SU-DHL-6 (cell line): Measurements from ENCODE around the gene MUC5B.

Source experiments
- H2AFZ ChIP-seq: fragments of 200-600 bp; sonication (generic); 2 replicates; pipeline ENCODE4 v1.6.1; 2014; ENCODE audit warnings: low read depth, mild to moderate bottlenecking, moderate library complexity, mixed read lengths, antibody characterized with exemption, low read length; ENCODE audit not compliant: severe bottlenecking
- H3F3A ChIP-seq: fragments of 200-600 bp; shearing (Covaris generic); 2 replicates; pipeline ENCODE4 v1.6.0; 2016; ENCODE audit warnings: antibody characterized with exemption, mild to moderate bottlenecking; ENCODE audit not compliant: insufficient read depth
- H3K27ac ChIP-seq: fragments of 200-600 bp; sonication (generic); 2 replicates; pipeline ENCODE4 v1.5.1; 2016; ENCODE audit warnings: low read depth, mild to moderate bottlenecking, low read length, moderate library complexity, mixed read lengths
- H3K27me3 ChIP-seq: fragments of 200-600 bp; sonication (generic), shearing (Covaris generic); 2 replicates; pipeline ENCODE4 v1.6.0; 2014; ENCODE audit warnings: mild to moderate bottlenecking, low read length
- H3K36me3 ChIP-seq: fragments of 200-600 bp; sonication (generic); 2 replicates; pipeline ENCODE4 v1.6.1; 2014; ENCODE audit warnings: mild to moderate bottlenecking, low read length, mixed read lengths
- H3K4me2 ChIP-seq: fragments of 300-600, 200-600 bp; shearing (Covaris generic), sonication (generic); 2 replicates; pipeline ENCODE4 v1.6.0; 2014; ENCODE audit warnings: low read length, low read depth, mild to moderate bottlenecking; ENCODE audit not compliant: poor library complexity, severe bottlenecking
- H3K4me3 ChIP-seq: fragments of 200-600 bp; sonication (generic); 2 replicates; pipeline ENCODE4 v1.5.1; 2014; ENCODE audit warnings: antibody characterized with exemption, low read length, mild to moderate bottlenecking, mixed read lengths; ENCODE audit not compliant: insufficient read depth, poor library complexity, severe bottlenecking
- H3K79me2 ChIP-seq: fragments of 200-600 bp; sonication (generic); 2 replicates; pipeline ENCODE4 v1.6.1; 2014; ENCODE audit warnings: mild to moderate bottlenecking, low read length, moderate library complexity; ENCODE audit not compliant: insufficient read depth
- H3K9ac ChIP-seq: fragments of 200-600 bp; sonication (generic); 2 replicates; pipeline ENCODE4 v1.7.0; 2014; ENCODE audit warnings: mild to moderate bottlenecking, low read length
- H3K9me2 ChIP-seq: fragments of 200-600 bp; sonication (generic); replicated peaks from 2 replicates; pipeline ENCODE4 v1.6.1; 2014; ENCODE audit warnings: low read length; ENCODE audit not compliant: insufficient read depth
- H3K9me3 ChIP-seq: fragments of 200-600 bp; sonication (generic); 2 replicates; pipeline ENCODE4 v1.6.1; 2014; ENCODE audit warnings: low read length, mixed read lengths; ENCODE audit not compliant: insufficient read depth
- H4K20me1 ChIP-seq: fragments of 200-600 bp; sonication (generic); 2 replicates; pipeline ENCODE4 v1.6.1; 2014; ENCODE audit warnings: low read depth, mild to moderate bottlenecking, antibody characterized with exemption, low read length, moderate library complexity, mixed read lengths
- EZH2phosphoT487 ChIP-seq: fragments of 200-600 bp; sonication (generic), shearing (Covaris generic); conservative IDR thresholded peaks from 2 replicates; pipeline ENCODE4 v1.6.1; 2018; ENCODE audit warnings: mild to moderate bottlenecking, antibody characterized with exemption, low read length, moderate library complexity, mixed read lengths
- TF ChIP-seq, protein P1 (sequence below): fragments of 200-600 bp; sonication (generic); IDR thresholded peaks from one replicate; pipeline ENCODE4 v1.5.1; 2017; ENCODE audit warnings: antibody characterized with exemption, mild to moderate bottlenecking, low read length, moderate library complexity; ENCODE audit not compliant: insufficient read depth, poor library complexity, severe bottlenecking

MUC5B gene

DNA sequence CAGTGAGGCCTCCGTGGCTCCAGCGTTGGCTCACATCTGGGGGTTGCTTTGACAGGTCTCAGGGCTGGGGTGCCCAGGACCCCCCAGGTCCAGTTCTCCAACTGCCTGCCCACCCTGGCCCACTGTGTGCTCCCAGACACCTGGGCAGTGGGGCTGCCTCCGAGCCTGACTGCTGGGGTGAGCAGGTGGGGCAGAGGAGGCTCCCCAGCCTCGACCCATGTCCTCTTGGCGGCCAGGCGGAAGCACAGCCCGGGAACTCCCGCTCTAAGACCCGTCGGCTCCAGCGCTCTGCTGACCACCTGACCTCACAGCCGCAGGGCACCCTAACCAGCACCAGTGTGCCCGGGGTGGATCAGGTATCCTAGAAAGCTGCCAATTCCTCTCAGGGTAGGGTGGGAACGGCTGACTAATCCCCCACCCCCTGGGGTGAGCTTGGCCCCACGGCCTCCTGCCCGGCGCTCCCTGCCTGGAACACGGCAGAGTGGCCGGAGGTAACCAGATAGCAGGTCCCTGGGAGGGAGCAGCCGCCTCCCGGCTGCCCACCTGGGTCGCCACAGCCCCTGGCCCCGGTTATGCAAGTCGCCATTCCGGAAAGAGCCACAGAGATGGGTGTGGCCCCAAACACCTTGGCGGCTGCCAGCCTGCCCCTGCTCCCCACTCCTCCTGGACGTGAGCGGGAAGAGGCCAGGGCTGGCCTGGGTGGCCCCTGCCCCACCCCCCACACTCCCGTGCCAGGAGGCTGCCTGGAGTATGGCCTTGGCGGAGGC is 19.2 kb upstream of the MUC5B start:
- no peaks in the 10 kb centered on the region for H3K9me2 ChIP-seq
- H3K4me2 ChIP-seq, result no peak overlapping the region
- H4K20me1 ChIP-seq, result no peaks in the 10 kb centered on the region
- no peaks in the 10 kb centered on the region for H3F3A ChIP-seq
- H3K9ac ChIP-seq, result no peak overlapping the region
- H3K9me3 ChIP-seq, result no peaks in the 10 kb centered on the region; the same call in 1 of the 2 replicates
- no peak for TF ChIP-seq EZH2phosphoT487
- TF ChIP-seq, protein P1, sequence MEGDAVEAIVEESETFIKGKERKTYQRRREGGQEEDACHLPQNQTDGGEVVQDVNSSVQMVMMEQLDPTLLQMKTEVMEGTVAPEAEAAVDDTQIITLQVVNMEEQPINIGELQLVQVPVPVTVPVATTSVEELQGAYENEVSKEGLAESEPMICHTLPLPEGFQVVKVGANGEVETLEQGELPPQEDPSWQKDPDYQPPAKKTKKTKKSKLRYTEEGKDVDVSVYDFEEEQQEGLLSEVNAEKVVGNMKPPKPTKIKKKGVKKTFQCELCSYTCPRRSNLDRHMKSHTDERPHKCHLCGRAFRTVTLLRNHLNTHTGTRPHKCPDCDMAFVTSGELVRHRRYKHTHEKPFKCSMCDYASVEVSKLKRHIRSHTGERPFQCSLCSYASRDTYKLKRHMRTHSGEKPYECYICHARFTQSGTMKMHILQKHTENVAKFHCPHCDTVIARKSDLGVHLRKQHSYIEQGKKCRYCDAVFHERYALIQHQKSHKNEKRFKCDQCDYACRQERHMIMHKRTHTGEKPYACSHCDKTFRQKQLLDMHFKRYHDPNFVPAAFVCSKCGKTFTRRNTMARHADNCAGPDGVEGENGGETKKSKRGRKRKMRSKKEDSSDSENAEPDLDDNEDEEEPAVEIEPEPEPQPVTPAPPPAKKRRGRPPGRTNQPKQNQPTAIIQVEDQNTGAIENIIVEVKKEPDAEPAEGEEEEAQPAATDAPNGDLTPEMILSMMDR, result no peak
- no peaks in the 10 kb centered on the region for H3K36me3 ChIP-seq
- no peak overlapping the region for H2AFZ ChIP-seq
- no peaks in the 10 kb centered on the region for H3K79me2 ChIP-seq
- H3K4me3 ChIP-seq, result no peak overlapping the region
- H3K27ac ChIP-seq, result no peak overlapping the region
- no peaks in the 10 kb centered on the region for H3K27me3 ChIP-seq

DNA sequence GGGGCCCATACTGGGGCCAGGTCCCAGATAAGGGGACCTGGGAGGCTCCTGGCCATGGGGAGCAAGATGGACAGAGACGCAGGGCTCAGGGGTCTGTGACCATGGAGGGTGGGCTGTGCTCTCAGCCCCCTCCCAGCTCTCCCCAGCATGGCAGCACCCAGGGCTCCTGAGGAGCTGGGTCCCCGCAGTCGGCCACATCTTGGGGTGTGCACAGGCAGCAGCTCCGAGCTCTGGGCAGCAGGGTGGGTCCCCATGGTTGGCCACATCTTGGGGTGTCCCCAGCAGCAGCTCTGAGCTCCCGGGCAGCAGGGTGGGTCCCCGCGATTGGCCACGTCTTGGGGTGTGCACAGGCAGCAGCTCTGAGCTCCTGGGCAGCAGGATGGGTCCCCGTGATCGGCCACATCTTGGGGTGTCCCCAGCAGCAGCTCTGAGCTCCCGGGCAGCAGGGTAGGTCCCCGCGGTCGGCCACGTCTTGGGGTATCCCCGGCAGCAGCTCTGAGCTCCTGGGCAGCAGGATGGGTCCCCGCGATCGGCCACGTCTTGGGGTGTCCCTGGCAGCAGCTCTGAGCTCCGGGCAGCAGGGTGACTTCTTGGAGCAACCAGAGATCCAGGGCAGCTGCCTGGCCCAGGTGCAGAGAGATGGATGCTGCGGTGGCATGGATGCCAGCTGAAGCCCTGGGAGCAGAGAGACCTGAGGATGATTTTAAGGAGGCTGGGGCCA is 18.3 kb upstream of the MUC5B start:
- Histone ChIP-seq H3K9me2 (no peaks in the 10 kb centered on the region), H3K4me3 (no peak overlapping the region), H3K9me3 (no peaks in the 10 kb centered on the region; the same call in 1 of the 2 replicates), H3K36me3 (no peaks in the 10 kb centered on the region), H3K9ac (no peak overlapping the region), H3K27ac (no peak overlapping the region), H3K27me3 (no peaks in the 10 kb centered on the region), H2AFZ (no peak overlapping the region), H4K20me1 (no peaks in the 10 kb centered on the region), H3F3A (no peaks in the 10 kb centered on the region), H3K4me2 (no peak overlapping the region), H3K79me2 (no peaks in the 10 kb centered on the region)
- TF ChIP-seq EZH2phosphoT487, result no peak
- TF ChIP-seq, protein P1, result no peak

DNA sequence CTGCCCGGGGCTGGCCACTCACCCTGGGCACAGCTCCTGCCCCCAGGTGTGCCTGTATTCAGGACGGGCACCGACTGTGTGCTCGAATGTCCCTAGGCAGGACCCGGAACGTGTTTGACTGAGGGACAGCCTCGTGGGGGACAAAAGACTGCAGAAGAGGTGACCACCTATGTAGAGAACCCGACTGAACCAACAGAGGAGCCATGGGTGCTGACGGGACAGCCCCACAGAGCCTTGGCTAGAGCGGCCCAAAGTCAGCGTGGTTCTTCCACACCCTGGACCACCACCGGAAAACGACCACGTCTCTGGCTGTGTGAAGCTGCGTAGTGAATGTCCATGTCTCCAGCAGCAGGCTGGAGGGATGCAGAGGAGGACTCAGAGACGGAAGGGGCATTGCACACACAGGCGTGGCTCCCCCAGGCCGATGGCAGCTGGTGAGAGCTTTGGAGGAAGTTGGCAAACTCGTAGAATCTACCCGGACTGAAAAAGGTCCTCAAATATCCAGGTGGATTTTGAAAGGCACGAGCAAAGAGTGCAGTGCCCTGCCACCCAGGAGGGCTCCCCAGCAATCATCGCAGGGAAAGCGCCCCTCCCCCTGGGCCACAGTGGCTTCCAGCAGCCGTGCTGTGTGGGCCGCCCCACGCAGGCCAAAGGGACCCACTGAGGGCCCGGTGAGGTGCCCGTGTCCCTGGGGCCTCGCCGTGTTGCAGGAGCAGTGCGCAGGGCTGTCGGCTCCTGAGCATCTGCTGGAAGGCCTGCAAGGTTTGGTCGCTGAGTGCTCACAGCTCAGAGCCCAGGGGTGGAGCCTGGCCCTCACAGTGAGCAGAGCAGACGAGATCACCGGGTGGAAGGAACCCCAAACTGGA is 17.5 kb upstream of the MUC5B start:
- H3K9me3 ChIP-seq, result no peaks in the 10 kb centered on the region; the same call in 1 of the 2 replicates
- no peaks in the 10 kb centered on the region for H3K27me3 ChIP-seq
- TF ChIP-seq EZH2phosphoT487, result no peak
- TF ChIP-seq, protein P1, result no peak
- no peak overlapping the region for H3K9ac ChIP-seq
- no peaks in the 10 kb centered on the region for H3K9me2 ChIP-seq
- H3K4me3 ChIP-seq, result no peak overlapping the region
- H3K79me2 ChIP-seq, result no peaks in the 10 kb centered on the region
- no peaks in the 10 kb centered on the region for H4K20me1 ChIP-seq
- H3K27ac ChIP-seq, result no peak overlapping the region
- no peaks in the 10 kb centered on the region for H3F3A ChIP-seq
- H3K4me2 ChIP-seq, result no peak overlapping the region
- no peak overlapping the region for H2AFZ ChIP-seq
- H3K36me3 ChIP-seq, result no peaks in the 10 kb centered on the region
